Astrocyte of the spinal cord (primary cell): ENCODE data around the gene DDX31.

Source experiments
- DNase-seq: peaks from one replicate; pipeline ENCODE4 v3.0.0; 2011; ENCODE audit warnings: low read depth, low spot score
- H3K4me3 ChIP-seq: 2 replicates; pipeline ENCODE4 v1.5.1; 2011; ENCODE audit warnings: low read depth, mild to moderate bottlenecking, low read length, moderate library complexity
- CTCF ChIP-seq: IDR thresholded peaks from 2 replicates; pipeline ENCODE4 v1.5.1; 2012; ENCODE audit warnings: low read depth, mild to moderate bottlenecking, low read length, inconsistent platforms
- in situ Hi-C: cut with HindIII; loops from 2 replicates; pipeline ENCODE4 v1.10.0; 2017; ENCODE audit warnings: low sequenced_read_pairs

DDX31 gene

DNA sequence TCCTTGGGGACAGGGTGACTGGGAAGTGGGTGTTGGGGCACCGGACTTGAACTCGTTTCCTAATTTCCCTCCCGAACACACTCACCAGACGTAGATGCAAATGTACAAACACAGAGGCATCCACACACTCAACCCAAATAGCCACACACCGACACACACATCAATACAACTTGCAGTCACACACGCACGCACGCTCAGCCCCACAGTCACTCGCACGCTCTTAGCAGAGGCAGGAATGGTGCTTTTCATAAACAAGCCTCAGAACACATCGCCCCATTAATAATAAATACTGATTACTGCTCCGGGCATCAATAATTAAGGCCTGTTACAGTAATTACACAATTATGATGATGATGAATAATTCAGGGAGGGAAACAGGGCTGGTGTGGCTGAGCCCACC, 81.7 kb downstream of the DDX31 start:
- no peak overlapping the region for H3K4me3 ChIP-seq
- no peak for DNase-seq
- no peak for TF ChIP-seq CTCF
- in situ Hi-C loops = no loop called here

GRCh38 chr9:132587592-132587955, 82.2 kb downstream of the DDX31 start:
- in situ Hi-C loops = no loop called here
- no peak for DNase-seq

GRCh38 chr9:132586830-132587591, 82.8 kb downstream of the DDX31 start:
- H3K4me3 ChIP-seq = no peak overlapping the region
- no peak for DNase-seq
- in situ Hi-C loops = no loop called here

More at GRCh38 chr9:132587592-132587955, 82.2 kb downstream of the DDX31 start:
- H3K4me3 ChIP-seq = no peak overlapping the region
- no peak for TF ChIP-seq CTCF

DNA sequence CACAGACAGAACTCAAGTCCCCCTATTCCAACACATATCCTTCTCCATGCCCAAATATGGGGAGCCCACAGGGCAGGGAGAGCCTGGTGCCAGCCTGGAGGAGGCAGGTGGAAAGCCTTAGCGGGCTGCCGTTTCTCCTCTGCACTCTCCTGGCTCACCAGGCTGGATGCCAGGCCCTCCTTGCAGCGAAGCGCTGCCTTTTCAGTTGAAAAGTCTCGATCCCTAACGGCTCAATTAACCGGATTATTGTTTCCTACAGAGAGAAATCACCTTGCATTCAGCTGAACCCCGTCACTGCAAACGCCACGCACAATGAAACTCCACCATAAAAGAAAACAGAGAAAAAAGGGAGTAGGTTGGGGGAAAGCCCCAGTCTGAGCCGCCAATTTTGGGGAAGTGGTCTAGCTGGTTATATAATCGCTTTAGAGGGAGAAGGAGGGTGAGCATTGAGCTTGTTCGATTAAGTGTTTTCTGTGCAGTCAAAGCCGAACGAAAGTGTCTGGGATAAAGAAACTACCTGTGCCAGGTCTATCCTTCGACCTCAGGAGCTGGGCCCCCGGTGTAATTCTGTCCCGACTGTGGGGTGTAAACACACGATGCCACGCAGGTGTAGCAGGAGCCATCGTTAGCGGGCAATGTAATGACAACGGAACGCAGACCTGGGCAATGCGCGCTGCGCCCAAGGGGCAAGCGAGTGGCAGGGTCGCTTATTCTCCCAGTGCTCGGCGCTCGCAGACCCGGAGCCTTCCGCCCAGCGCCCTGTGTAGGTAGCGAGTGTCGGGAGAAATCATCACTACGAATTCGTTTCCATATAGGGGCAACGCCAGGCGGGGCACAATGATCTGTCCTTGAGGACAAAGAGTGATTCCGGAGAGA, 83.6 kb downstream of the DDX31 start:
- H3K4me3 ChIP-seq = no peak overlapping the region
- in situ Hi-C loops = no loop called here
- DNase-seq = no peak
- TF ChIP-seq CTCF = no peak

More at GRCh38 chr9:132586830-132587591, 82.8 kb downstream of the DDX31 start:
- TF ChIP-seq CTCF = no peak

GRCh38 chr9:132584601-132585560, 84.9 kb downstream of the DDX31 start:
- no peak for DNase-seq
- no peak overlapping the region for H3K4me3 ChIP-seq
- no peak for TF ChIP-seq CTCF
- in situ Hi-C loops = no loop called here
